SU-DHL-6 (cell line): Measurements from ENCODE around the gene IL17RD.

Source experiments
- H2AFZ ChIP-seq: fragments of 200-600 bp; sonication (generic); 2 replicates; pipeline ENCODE4 v1.6.1; 2014; ENCODE audit warnings: low read depth, mild to moderate bottlenecking, moderate library complexity, mixed read lengths, antibody characterized with exemption, low read length; ENCODE audit not compliant: severe bottlenecking
- H3F3A ChIP-seq: fragments of 200-600 bp; shearing (Covaris generic); 2 replicates; pipeline ENCODE4 v1.6.0; 2016; ENCODE audit warnings: antibody characterized with exemption, mild to moderate bottlenecking; ENCODE audit not compliant: insufficient read depth
- H3K27ac ChIP-seq: fragments of 200-600 bp; sonication (generic); 2 replicates; pipeline ENCODE4 v1.5.1; 2016; ENCODE audit warnings: low read depth, mild to moderate bottlenecking, low read length, moderate library complexity, mixed read lengths
- H3K27me3 ChIP-seq: fragments of 200-600 bp; sonication (generic), shearing (Covaris generic); 2 replicates; pipeline ENCODE4 v1.6.0; 2014; ENCODE audit warnings: mild to moderate bottlenecking, low read length
- H3K36me3 ChIP-seq: fragments of 200-600 bp; sonication (generic); 2 replicates; pipeline ENCODE4 v1.6.1; 2014; ENCODE audit warnings: mild to moderate bottlenecking, low read length, mixed read lengths
- H3K4me2 ChIP-seq: fragments of 300-600, 200-600 bp; shearing (Covaris generic), sonication (generic); 2 replicates; pipeline ENCODE4 v1.6.0; 2014; ENCODE audit warnings: low read length, low read depth, mild to moderate bottlenecking; ENCODE audit not compliant: poor library complexity, severe bottlenecking
- H3K4me3 ChIP-seq: fragments of 200-600 bp; sonication (generic); 2 replicates; pipeline ENCODE4 v1.5.1; 2014; ENCODE audit warnings: antibody characterized with exemption, low read length, mild to moderate bottlenecking, mixed read lengths; ENCODE audit not compliant: insufficient read depth, poor library complexity, severe bottlenecking
- H3K79me2 ChIP-seq: fragments of 200-600 bp; sonication (generic); 2 replicates; pipeline ENCODE4 v1.6.1; 2014; ENCODE audit warnings: mild to moderate bottlenecking, low read length, moderate library complexity; ENCODE audit not compliant: insufficient read depth
- H3K9ac ChIP-seq: fragments of 200-600 bp; sonication (generic); 2 replicates; pipeline ENCODE4 v1.7.0; 2014; ENCODE audit warnings: mild to moderate bottlenecking, low read length
- H3K9me2 ChIP-seq: fragments of 200-600 bp; sonication (generic); replicated peaks from 2 replicates; pipeline ENCODE4 v1.6.1; 2014; ENCODE audit warnings: low read length; ENCODE audit not compliant: insufficient read depth
- H3K9me3 ChIP-seq: fragments of 200-600 bp; sonication (generic); 2 replicates; pipeline ENCODE4 v1.6.1; 2014; ENCODE audit warnings: low read length, mixed read lengths; ENCODE audit not compliant: insufficient read depth
- H4K20me1 ChIP-seq: fragments of 200-600 bp; sonication (generic); 2 replicates; pipeline ENCODE4 v1.6.1; 2014; ENCODE audit warnings: low read depth, mild to moderate bottlenecking, antibody characterized with exemption, low read length, moderate library complexity, mixed read lengths
- EZH2phosphoT487 ChIP-seq: fragments of 200-600 bp; sonication (generic), shearing (Covaris generic); conservative IDR thresholded peaks from 2 replicates; pipeline ENCODE4 v1.6.1; 2018; ENCODE audit warnings: mild to moderate bottlenecking, antibody characterized with exemption, low read length, moderate library complexity, mixed read lengths
- TF ChIP-seq, protein P1 (sequence below): fragments of 200-600 bp; sonication (generic); IDR thresholded peaks from one replicate; pipeline ENCODE4 v1.5.1; 2017; ENCODE audit warnings: antibody characterized with exemption, mild to moderate bottlenecking, low read length, moderate library complexity; ENCODE audit not compliant: insufficient read depth, poor library complexity, severe bottlenecking

Gene IL17RD

DNA sequence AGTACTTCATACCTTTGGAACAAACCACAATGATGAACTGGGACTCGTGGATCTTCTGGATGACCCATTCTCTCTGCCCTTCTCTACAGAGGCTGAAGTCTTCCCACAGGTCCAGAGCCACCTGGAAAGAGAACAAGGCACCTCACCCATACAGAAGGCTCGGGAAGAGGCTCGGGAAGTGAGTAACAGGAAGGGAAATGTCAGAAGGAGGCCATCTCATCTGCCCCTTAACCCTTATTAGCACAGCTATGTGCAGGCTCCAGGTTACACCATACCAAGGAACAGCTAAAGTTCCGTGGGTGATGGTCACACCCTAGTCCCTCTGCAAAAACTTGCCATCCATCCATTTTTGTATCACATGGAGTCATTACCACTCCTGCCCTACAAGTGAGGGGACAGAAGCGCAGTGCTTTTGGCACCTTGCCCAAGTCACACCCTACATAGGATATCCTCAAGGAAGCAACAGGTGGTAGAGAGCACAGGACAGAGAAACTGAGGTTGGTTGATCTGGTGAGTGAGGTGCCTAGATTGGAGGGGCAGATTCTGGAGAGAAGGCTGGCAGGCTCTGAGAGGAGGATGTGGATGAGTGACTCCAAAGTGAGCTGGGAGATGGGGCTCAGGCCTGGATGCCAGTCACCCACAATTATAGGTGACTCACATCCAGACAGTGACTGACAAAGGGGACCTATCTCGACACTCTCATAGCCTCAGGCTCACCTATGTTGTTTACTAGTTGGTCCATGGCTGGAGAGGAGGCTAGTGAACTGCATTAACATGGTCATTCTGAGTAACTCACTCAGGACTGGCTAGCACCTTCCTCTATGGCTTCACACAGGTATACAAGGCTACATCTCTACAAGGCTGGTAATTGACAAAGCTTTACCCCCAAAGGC, 66.5 kb downstream of the IL17RD start:
- H3K27ac ChIP-seq, result no peak overlapping the region
- H3K4me2 ChIP-seq, result no peak overlapping the region

DNA sequence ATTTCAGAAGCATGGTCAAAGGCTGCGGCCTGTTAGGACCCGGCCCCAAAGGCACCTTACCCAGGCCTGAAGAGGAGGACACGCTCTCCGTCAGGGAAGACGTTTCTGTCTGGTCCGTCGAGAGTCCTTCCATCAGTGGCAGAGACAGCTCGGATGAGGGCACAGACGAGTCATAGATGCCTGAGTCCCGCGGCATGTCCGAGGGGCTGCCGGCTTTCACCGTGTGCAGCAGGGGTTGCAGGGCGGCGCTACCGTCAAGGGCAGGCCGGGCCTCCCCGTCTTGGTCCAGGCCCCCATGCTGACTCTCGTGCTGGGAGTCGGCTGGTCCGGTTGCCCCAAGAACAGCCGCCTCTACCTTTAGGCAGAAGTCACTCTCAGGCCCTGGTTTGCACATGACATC, 67.6 kb downstream of the IL17RD start:
- H3K4me3 ChIP-seq, result no peak overlapping the region
- no peak overlapping the region for H3K4me2 ChIP-seq
- H3K27ac ChIP-seq, result no peak overlapping the region
- H3K9ac ChIP-seq, result no peak overlapping the region
- no peaks in the 10 kb centered on the region for H3K27me3 ChIP-seq
- TF ChIP-seq, protein P1, sequence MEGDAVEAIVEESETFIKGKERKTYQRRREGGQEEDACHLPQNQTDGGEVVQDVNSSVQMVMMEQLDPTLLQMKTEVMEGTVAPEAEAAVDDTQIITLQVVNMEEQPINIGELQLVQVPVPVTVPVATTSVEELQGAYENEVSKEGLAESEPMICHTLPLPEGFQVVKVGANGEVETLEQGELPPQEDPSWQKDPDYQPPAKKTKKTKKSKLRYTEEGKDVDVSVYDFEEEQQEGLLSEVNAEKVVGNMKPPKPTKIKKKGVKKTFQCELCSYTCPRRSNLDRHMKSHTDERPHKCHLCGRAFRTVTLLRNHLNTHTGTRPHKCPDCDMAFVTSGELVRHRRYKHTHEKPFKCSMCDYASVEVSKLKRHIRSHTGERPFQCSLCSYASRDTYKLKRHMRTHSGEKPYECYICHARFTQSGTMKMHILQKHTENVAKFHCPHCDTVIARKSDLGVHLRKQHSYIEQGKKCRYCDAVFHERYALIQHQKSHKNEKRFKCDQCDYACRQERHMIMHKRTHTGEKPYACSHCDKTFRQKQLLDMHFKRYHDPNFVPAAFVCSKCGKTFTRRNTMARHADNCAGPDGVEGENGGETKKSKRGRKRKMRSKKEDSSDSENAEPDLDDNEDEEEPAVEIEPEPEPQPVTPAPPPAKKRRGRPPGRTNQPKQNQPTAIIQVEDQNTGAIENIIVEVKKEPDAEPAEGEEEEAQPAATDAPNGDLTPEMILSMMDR, result no peak
- TF ChIP-seq EZH2phosphoT487, result no peak
- H3K9me2 ChIP-seq, result no peaks in the 10 kb centered on the region
- no peaks in the 10 kb centered on the region for H3K36me3 ChIP-seq
- no peaks in the 10 kb centered on the region for H3K9me3 ChIP-seq
- no peaks in the 10 kb centered on the region for H3K79me2 ChIP-seq
- H4K20me1 ChIP-seq, result no peaks in the 10 kb centered on the region
- H3F3A ChIP-seq, result no peaks in the 10 kb centered on the region
- no peak overlapping the region for H2AFZ ChIP-seq

More for the DNA sequence above, 66.5 kb downstream of the IL17RD start:
- H3K9me2 ChIP-seq, result no peaks in the 10 kb centered on the region
- H3K9me3 ChIP-seq, result no peaks in the 10 kb centered on the region
- H3K4me3 ChIP-seq, result no peak overlapping the region
- H3F3A ChIP-seq, result no peaks in the 10 kb centered on the region
- no peak for TF ChIP-seq EZH2phosphoT487
- no peaks in the 10 kb centered on the region for H4K20me1 ChIP-seq
- H3K79me2 ChIP-seq, result no peaks in the 10 kb centered on the region
- no peak overlapping the region for H3K9ac ChIP-seq
- H2AFZ ChIP-seq, result no peak overlapping the region
- H3K36me3 ChIP-seq, result no peaks in the 10 kb centered on the region
- no peaks in the 10 kb centered on the region for H3K27me3 ChIP-seq

DNA sequence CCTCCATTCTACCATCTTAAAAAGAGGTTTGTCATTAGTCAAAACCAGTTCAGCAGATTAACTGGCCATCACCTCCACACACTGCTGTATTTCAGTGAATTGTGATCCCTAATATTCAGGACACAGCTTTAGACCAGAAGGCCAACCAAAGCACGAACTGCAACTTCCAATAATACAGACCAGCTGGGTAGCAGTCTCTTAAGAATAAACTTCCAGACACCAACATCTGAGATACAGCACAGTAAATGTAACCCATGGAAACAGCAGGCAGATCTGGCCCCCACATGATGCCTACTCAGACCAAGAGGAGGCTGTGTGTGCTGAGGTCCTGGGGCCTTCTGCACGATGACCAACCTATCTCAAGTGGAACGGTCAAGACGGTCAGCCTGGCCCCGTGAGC, 69.8 kb downstream of the IL17RD start:
- H3K9me2 ChIP-seq, result no peaks in the 10 kb centered on the region
- H3K9me3 ChIP-seq, result no peaks in the 10 kb centered on the region
- no peak for TF ChIP-seq EZH2phosphoT487
- TF ChIP-seq, protein P1, result no peak
- no peaks in the 10 kb centered on the region for H3K79me2 ChIP-seq
- no peak overlapping the region for H2AFZ ChIP-seq
- H3K36me3 ChIP-seq, result no peaks in the 10 kb centered on the region
- H3K9ac ChIP-seq, result no peak overlapping the region
- no peaks in the 10 kb centered on the region for H3K27me3 ChIP-seq
- no peak overlapping the region for H3K4me2 ChIP-seq
- no peaks in the 10 kb centered on the region for H3F3A ChIP-seq
- no peak overlapping the region for H3K27ac ChIP-seq
- H4K20me1 ChIP-seq, result no peaks in the 10 kb centered on the region
- no peak overlapping the region for H3K4me3 ChIP-seq

DNA sequence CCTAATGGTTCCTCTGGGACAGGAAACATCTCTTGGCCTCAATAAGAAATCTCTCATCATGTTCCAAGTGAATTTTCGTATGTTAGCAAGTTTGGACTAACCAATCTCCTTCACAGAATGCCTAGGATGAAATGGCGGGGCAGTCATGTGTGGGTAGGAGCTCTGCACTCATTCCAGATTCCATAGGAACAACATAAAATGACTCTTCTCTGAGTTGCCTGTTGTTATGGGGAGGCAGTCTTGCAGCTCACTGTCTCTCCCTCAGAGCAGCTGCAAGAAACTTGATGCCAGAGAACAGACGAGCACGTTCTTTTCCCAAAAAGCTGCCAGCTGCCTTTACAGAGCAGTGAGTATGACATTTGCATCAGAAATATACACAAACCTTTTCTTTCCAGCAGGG, 70.6 kb downstream of the IL17RD start:
- H3F3A ChIP-seq, result no peaks in the 10 kb centered on the region
- H3K27me3 ChIP-seq, result no peaks in the 10 kb centered on the region
- H3K4me2 ChIP-seq, result no peak overlapping the region
- no peaks in the 10 kb centered on the region for H3K79me2 ChIP-seq
- no peak overlapping the region for H3K27ac ChIP-seq
- H3K9ac ChIP-seq, result no peak overlapping the region
- no peak overlapping the region for H2AFZ ChIP-seq
- TF ChIP-seq, protein P1, result no peak
- TF ChIP-seq EZH2phosphoT487, result no peak
- H3K36me3 ChIP-seq, result no peaks in the 10 kb centered on the region
- H3K9me2 ChIP-seq, result no peaks in the 10 kb centered on the region
- no peak overlapping the region for H3K4me3 ChIP-seq
- no peaks in the 10 kb centered on the region for H3K9me3 ChIP-seq
- no peaks in the 10 kb centered on the region for H4K20me1 ChIP-seq
